EH (cell line): Measurements from ENCODE around the gene C1D.

Experiments
- DNase-seq: peaks from one replicate; pipeline ENCODE4 v3.0.0-alpha.2; 2015; ENCODE audit warnings: low read depth

The C1D gene

DNA sequence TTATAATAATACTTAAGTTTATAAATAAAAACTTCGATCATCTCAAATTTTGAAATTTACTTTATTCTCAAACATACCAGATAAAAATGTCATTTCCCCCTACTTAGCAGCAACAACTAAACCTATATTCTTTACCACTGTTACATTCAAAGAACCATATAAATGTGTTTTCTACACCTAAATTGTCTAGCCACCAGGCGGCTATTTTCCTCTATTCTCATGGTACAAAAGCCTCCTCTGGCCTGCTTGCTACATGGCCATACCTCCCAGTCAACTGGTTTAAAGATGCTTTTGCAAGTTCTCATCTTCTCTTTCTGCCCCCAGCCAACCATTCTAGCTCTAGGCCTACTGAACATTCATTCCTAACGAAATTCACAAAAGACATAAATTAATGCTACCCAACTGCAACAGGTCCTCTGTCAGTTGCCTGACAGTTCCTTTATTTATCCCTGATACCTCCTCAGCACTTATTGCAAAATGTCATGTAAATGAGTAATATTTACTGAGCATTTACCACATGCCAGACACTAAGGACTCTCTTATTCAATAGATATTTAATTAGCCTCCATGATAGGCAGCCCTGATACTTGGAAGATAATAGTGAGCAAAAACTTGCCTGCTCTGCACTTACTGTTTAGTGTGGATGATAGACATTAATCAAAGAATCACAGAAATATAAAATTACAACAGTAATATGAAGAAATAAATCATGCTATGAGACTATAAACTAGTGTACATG, 5.0 kb downstream of the C1D start:
- no peak for DNase-seq

DNA sequence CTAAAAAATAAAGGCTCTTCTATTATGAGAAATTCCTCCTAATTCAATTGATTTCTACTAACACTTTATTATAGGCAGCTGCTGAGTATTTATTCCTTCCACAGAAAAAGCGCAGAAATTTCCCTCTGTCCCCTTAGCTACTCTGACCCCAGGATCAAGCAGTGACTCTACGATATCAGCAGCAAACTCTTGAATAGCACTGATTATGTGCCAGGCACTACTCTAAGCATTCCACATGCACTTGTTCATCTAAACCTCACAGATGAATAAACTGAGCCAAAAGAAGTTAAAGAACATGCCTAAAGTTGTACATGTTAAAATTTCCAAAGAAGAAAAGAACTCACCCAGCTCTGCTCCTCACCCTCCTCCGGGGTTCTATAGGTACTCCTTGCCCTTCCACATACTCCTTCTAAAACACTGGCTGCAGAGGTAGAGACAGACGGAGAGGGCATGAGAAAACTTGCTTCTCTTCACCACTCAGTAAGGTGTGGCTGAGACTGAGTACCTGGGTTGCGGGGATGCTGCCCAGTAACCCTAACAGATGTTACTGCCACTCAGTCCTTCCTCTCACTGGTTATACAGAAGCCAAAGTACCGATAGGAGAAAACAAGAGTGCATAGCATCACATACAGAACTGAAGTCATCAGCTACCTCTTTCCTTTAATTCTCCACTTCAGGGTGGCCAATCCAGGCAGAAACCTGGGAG, 9.9 kb downstream of the C1D start:
- DNase-seq = no peak

DNA sequence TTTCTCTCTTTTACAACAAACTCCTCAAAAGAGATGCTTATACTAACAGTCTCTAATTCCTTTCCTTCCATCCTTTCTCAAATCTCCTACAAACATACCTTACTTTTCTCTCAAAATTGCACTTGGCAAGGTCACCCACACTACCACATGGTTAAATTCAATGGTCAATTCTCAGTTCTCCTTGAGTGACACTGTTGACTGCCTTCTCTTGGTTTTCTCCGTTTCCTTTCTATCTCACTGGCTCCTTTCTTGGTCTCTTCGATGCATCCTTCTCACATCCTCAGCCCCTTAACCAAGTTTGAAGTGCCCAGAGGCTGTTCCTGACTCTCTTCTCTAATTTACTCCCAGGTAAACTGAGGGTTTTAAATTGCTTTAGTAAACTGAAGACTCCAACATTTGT, 12.5 kb downstream of the C1D start:
- DNase-seq = no peak

DNA sequence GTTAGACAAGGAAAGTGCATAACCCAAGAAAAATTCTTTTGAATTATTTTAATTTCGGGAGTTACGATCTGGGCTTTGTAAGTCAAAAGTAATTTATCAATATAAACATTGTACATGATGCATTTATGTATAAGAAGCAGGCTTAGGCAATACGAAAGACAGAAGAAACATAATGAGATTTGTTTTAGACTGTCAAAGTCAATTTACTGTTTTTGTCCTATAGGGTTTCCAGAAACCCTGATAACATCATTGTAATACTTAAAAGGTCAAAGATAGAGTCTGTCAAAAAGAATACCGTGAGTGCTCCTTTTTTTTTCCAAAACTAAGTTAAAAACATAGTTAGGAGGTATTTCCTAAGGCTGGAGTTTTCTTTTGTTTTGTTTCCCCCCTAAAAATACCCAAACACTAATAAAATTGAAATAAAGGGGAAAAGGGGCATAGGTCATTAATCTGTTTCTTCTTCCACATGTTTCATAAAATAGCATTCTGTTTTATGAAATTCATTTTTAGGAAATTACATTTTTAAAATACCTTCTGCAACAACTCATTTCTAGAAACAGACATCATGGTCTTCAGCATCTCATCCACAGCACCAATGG, 16.1 kb downstream of the C1D start:
- DNase-seq = no peak

DNA sequence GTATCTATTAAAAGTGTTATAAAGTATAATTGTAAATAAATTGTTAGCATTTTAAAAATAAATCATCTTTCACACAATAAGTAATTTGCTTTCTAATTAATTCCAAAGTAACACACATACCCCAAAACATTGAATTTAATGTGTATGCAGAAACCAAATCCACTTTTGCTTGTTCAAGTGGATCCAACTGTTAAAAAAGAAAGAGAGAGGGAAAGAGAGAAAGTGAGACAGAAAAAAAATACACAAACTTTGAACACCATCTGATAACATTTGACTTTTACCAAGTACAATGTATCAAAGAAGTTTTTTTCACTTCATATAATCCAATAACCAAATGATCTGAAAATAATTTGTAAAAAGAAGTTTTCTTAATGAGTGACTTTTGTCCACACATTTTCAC, 16.6 kb downstream of the C1D start:
- no peak for DNase-seq

DNA sequence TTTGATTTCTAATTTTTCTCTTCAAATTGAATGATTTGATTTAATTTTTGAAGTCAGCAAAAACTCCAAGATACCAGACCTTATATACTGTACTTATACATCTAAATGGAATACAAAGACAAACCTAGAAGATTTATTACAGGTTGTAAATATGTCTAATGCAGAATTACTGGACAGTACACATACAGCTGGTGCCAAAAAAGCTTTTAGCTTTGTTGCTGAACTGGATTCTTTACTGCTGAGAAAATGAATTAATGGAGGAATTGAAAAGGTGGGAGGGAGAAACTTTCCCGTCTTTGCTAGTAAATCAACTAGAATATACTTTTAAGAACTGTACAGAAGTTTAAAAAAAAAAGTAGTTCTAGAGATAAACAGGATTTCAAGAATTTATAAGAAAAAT, 17.5 kb downstream of the C1D start:
- DNase-seq = peak; percentile 87

DNA sequence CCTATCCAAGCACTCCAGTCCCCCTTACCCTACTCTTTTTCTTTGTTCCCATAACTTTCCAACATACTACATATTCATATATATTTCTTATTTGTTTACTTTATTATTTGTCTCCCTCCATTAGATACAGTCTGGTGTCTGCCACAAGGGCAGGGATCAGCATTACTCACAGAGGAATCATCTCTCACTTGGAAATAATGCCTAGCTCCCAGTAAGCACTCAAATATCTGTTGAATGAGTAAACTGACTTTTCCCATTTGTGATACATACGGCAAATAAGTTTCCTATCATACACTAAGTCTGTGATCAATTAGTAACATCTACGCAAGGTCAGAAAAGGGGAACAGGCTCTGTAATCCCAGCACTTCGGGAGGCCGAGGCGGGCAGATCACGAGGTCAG, 18.7 kb downstream of the C1D start:
- peak; percentile 91 for DNase-seq

DNA sequence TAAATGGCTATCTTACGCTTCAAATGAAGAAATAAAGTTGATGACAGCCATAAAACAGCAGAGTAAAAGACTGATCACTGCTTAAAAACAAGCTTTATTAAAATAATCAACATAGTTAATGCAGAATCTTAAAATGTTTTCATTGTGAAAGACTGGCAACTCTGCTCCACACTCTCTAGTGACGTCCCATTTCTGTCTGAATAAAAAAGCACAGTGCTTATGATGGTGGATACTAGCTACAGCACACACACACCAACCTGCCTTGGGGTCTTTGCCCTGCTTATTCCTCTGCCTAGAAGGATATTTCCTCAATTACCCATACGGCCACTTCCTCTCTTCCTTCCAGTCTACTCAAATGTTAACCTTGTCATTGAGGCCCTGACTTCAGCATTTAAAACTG, 19.1 kb downstream of the C1D start:
- no peak for DNase-seq

DNA sequence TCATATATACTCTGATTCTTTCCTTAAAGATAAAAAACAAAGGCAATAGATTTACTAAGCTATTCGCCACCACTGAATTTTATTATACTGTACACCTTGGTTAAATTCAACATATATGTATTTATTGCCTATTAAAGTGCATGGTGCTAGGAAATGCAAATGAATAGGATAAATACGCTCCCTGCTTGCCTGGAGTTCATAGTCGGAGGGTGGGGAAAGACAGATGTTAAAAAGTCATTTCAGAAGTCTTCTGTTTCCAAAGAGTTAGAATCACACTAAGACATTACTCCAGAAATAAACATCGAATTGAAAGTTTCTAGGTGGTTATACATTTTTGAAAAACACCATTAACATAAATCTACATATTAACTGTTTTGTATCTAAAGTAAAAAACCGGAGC, 19.8 kb downstream of the C1D start:
- no peak for DNase-seq

DNA sequence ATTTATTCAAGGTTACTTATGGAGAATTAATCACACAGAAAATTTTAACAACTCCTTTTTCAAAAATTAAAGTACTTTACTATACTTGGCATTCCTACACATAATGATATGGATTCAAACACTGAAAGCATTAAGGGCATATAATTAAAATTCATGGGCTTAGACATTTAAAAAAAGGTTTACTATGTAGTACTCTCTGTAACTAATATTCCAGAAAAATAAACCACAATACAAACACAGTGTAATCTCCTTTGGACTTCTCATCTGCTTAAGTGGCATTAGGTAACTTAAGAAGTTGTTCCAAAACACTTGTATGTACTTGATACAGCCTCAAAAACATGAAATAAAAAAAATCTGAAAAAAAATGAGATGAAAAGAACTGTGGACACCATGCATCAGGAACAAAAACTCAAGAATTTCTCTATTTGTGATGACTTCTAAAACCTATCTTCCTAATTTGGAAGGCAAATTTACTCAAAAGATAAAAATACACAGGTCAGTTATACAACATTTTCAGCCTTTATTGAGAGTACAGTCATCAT, 21.0 kb downstream of the C1D start:
- DNase-seq = no peak

DNA sequence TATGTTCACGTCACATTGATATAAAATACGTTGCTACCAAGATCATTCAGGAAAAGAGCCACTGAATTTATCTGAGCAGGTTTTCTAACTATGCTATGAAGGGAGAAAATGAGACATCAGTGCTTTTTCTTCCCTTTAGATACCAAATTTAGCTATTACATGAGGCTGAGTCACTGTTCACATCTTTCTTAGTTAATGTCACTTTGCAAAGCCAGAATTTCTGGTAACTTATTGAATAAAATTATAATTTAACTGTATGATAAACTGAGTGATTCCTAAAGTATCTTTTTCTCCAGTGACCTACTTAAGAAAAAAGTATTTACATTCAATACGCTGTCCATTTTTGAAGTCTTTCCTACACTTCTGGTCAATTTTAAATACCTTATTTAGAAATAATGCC, 22.7 kb downstream of the C1D start:
- DNase-seq = peak; percentile 47

DNA sequence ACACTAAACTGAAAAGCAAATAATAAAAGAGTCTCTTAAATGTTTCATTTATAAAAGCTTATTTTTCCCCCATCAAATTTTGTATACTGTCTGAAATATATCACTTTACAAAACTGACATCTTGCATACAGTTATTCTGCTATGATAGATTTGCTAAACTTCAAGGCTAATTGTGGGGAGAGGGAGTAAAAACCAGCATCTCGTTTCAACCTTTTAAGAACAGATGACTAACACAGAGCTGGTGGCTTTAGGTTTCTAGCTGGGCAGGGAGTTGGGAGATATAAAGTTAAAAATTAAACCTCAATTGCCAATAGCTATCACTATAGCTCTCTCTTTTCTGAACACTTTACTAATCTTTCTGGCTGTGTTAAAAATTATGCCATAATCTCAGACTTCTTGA, 23.5 kb downstream of the C1D start:
- DNase-seq = no peak

DNA sequence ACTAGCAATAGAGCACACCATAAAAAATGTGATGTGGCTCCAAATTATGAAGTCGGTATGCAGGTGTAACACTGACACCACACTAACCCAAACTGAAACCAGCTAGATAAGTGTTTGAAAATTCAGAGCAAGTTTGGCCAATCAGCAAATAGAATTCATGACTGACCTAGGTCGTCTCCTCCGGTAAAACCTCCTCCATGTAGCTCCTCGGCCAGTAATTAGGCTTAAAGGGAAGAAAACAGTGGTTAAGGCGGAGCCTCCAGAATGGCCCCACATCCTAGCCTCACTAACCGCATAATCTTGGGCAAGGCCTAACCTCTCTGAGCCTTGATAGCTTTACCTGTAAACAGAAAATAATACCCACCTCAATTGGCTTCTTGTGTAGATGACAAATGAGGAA, 30.1 kb downstream of the C1D start:
- DNase-seq = no peak

DNA sequence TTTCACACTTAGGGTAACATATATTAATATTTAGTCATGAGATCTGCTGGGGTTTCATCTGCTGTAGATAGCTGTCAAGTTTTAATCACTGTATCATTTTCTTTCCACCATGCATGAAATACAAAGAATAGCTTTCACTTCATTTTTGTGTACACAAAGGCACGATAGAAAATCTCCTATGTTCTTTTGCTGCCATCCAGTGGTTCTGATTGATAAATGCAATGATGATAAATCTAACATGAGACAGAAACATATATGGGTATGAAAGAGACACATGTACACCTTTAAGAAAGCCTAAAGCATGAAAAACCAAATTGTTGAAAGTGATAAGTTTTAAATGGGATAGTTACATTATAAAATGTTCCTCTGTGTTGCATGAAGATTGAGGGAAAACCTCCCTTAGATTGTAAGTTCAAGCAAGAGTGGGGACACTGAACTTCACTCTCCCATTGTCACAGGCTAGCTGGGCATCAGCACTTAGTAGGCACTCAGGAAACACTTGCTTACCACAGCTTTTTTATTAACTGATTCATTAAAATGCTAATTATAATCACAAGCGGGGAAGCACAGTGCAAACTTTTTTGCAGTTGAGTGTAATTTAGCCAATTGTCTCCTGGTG, 31.2 kb downstream of the C1D start:
- peak; percentile 77 for DNase-seq

DNA sequence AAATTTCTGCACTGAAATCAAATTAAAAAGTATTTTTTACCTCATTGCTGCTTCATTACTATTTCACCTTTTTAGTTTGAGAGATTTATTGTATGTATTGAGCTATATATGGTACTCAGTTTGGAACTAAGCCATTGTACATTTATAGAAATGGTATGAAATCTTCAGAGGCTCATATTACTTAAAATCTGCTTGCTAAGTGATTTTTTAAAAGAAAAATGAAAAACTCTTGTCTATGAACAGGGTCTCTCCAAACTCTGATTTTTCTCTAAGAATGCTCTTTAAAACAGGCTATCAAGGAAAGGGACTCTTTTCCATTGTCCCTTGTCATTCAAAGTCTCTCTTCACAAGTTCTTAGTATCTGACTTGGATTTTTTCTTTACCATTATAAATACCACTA, 31.8 kb downstream of the C1D start:
- no peak for DNase-seq

DNA sequence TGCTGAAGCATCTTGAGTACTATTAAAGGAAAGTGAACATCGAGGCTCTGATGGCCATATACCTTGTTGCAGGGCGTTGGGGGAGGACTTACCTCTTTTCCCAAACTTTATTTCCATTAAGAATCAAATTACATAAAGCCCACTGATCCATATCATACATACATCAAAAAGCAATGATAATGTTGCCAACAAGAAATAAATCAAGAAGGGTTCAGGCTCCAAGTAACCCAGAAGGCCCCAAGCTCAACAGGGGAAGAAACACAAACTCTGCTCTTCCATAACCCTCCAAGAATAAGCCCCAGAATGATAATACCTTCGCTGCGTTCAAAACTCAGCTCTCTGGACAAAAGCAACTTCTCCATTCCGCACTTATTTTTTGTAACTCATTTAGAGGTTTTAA, 32.3 kb downstream of the C1D start:
- DNase-seq = no peak

DNA sequence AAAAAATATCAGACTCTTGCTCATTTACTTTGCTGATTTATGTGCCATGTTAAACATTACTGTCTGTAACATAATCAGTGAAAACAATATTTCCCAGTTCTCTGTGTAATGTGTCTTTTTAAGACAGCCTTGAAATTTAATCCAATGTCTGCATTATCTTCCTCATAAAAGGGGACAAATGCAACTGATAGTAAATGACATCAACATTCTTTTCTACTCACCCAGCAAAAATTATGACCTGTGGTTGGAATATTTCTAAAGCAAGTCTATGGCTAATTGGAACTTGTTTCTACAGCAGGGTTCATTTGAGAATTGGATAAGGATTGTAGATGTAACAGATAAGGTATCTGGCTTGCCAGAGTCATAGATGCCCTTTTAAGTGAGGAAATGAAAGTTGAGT, 34.8 kb downstream of the C1D start:
- peak; percentile 95 for DNase-seq

DNA sequence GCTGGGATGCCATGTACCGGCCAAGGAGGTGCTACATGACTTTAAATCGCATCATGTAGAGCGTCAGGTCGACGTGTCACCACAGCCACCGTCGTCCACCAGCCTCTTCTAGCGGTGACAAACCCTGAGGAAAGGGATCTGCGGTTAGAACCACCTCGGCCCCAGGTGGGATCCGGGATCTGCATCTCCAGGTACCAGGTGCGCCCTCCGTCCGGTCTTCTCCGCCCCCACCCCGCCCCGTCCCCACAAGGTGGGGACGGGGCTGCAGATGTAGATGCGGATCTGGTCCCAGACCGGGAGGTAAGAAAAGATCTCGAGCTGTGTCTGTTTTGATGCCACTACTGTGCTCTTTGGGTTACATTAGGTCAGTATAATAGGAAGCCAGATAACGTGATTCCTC, 38.4 kb downstream of the C1D start:
- no peak for DNase-seq

DNA sequence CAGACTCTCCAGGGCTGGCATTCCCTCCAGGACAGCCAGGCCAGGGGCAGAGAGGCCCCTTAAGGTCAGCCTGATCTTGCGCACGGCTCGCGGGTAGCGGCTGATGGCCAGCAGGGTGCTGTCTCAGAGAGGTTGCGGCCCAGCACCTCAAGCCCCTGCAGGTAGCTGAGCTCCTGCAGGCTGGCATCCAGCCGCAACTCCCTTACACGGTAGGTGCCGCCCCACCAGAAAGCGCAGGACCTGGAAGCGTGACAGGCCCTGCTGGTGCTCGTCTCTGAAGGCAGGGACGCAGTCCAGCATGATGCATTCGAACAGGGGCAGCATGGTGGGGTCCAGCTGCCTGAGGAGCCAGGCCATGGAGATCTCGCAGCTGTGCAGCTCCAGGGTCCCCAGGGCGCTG, 38.9 kb downstream of the C1D start:
- no peak for DNase-seq

DNA sequence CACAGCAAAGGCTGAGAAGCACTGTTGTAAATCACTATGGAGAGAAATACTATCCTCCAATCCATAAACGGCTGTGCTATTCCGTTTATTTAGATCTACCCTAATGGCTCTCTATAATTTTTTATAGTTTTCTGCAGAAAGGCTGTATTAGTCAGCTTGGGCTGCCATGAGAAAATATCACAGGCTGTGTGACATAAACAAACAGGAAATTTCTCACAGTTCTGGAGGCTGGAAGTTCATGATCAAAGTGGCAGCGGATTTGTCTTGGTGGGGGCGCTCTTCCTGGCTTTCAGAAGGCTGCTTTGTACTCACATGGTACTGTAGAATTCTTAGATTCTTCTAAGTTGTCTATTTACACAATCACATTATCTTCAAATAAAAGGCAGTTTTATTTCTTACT, 44.1 kb downstream of the C1D start:
- peak; percentile 69 for DNase-seq

DNA sequence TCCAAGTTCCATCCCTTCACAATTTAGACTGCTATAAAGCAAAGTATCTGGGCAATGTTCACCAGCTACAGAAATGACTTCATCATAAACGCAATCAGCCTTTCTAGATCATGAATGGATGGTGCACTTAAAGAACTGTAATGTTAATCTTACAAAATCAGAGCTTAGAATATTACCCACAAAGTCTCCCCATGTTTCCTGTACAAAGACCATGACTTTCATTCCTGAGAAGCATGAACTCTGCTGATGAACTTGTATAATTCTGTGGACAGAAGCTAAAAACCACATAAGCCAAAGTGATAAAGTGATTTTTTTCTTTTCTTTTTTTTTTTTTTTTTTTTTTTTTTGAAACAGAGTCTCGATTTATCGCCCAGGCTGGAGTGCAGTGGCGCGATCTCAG, 53.3 kb downstream of the C1D start:
- no peak for DNase-seq

DNA sequence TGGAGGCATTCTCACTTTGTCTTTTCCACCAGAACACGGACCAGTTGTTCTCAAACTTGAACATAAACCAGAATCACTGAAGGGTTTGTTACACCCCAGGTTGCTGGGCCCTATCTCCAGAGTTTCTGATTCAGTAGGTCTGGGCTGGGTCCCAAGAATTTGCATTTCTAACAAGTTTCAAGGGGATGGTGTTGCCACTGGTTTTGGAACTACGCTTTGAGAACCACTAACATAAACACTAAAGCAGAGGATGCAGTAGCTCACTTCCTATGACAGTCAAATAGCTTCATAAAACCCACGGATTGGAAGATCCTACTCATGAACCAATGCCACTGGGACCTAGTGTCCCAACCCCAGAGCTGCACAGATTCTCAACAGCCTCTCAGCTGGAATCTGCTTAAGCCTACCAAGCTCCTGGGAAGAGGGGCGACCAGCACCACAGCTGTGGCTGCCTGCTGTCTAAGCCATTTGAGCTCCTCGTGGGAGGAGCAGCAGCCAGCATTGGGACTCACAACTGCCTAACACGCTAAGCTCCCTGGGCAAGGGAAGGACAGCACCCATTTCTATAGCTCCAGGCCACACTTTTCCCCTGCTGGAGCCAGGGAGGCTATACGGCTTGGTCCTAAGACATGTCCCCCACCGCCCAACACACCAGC, 62.5 kb downstream of the C1D start:
- DNase-seq = peak; percentile 70
